Stimulated activated CD8-positive, alpha-beta memory T cell treated with anti-CD3 and anti-CD28 coated beads, Interleukin-4, amount 100 ng/mL, for 1 hour (primary cell): Measurements from ENCODE around the gene FBLN1.

ENCODE experiments used
- DNase-seq, 2 donors: peaks; one replicate each; pipeline ENCODE4 v3.0.0-alpha.2; 2020; ENCODE audit warnings: low read depth in 2 of 2, low spot score in 1 of 2

FBLN1 gene

DNA sequence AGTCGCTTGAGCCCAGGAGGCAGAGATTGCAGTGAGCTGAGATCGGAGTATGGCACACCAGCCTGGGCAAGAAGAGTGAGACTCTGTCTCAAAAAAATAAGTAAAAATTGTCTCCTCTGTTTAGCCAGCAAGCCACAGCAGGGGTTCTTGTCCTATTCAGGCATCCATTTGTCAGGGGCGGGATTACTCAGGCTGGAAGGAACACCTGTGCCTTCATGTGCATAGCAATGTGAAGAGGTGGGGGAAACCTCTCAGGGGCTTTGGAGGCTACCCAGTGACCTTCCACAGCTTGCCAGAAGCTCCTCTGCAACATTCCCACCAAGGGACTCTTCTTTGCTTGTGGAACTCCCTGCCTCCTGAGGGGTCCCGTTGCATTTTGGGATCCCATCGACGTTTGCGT is 63.3 kb downstream of the FBLN1 start:
- no peak for DNase-seq

DNA sequence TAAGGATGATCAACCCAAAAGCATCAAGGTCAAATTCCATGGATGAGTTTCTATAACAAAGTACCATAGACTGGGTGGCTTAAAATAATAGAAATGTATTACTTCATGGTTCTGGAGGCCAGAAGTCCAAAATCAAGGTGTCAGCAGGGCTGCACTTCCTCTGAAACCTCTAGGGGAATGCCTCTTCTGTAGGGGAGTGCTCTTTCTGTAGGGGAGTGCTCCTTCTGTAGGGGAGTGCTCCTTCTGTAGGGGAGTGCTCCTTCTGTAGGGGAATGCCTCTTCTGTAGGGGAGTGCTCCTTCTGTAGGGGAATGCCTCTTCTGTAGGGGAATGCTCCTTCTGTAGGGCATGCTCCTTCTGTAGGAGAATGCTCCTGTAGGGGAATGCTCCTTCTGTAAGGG is 65.5 kb downstream of the FBLN1 start:
- no peak for DNase-seq

DNA sequence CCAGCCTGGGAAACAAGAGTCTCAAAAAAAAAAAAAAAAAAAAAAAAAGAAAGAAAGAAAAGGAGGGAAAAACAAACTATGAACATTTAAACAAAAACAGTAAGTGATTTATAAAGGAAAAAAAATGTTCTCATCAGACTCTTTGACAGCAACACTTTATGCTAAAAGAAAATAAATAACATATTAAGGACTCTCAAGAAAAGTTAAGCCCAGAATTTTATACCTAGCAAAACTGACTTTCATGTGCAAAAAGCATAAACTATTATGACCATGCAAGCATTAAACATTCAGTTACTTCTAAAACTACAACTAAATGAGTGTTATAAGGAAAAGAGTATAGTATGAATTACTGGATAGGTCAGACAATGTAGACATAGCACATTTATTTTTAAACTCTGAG is 68.4 kb downstream of the FBLN1 start:
- DNase-seq = no peak

DNA sequence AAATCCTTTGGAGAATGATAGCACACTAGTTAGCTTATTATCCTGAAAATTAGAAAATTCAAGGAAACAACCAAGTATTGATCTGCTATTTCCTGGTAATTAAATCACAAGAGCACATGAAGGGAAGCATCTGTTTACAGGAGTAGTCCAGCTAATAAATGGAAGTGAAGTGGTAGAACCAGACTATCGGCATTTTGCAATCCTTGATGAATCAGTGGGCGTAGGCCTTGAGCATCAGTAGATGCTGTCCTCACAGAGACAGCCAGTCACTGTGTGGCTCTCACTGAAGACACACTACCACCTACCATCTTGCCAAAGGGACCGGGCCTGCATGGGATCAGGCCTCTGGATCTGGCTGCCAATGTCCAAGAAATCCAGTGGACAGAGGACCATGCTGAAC is 69.8 kb downstream of the FBLN1 start:
- DNase-seq = no peak

DNA sequence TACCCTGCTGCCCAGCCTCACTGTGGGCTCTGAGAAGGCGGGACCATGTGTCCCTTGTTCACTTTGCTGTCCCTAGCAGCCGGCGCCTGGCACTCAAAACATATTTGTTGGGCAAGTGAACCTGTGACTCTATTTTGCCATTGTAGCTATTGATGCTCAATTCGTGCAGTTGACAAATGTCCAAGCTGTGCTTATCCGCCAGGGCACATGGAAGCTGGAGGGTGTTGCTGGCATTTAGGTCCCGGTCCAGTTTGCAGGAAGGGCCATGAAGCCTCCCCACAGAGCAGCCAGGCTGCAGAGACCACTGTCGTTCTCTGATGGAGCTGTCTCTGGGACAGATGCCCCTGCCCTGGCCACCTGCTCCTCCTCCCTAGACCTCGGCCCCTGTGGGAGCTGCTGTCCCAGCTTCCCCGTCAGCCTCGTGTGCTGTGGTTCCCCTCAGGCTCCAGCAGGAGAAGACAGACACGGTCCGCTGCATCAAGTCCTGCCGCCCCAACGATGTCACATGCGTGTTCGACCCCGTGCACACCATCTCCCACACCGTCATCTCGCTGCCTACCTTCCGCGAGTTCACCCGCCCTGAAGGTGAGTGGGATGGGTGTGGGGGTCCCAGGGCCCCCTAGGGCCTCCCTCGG is 71.5 kb downstream of the FBLN1 start:
- DNase-seq = no peak

DNA sequence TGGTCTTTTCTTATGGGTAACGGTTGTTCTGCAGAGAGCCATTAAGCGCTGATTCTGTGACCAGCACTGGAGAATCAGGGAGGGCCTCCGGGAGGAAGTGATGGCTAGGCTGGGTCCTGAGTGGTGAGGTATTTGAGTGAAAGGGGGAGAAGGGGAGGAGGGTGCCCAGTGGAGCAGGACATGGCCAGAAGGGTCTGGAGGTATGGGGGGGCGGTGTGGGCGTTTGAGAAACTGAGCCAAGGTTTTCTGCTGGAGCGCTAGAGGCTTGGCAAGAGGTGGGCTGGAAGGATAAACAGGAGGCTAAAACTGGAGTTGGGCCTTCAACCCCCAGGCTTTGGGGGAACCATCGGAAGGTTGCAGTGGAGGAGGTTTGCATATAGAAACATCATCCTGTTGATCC is 72.5 kb downstream of the FBLN1 start:
- no peak for DNase-seq

DNA sequence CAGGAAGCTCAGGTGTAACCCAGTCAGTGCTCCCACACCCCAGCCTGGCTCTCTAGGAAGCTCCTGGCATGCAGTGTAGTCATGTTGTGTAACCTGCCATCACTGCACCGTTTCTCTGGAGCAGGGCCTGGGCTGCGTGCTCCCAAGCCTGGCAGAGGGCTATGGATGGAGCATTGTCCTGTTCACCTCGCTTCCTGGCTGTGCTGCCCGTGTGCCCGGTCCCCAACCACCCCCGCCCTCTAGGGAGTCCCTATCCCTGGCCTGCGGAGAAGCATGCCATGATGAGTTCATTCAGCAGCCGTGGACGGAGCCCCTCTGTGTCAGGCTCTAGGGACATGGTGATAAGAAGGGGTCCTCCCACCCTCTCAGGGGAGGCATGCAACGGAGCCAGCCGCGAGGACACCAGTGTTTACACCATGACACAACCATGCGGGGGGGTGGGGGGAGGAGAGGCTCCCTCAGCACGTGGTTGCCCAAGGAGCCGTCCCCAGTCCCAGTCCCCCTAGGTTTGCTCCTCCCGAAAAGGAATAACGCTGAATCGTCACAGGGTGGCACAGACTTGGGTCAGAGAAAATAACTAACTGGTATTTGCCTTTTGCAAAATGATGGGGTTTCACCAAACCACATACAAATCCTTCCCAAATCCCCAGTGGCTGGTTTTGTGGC is 73.1 kb downstream of the FBLN1 start:
- no peak for DNase-seq

DNA sequence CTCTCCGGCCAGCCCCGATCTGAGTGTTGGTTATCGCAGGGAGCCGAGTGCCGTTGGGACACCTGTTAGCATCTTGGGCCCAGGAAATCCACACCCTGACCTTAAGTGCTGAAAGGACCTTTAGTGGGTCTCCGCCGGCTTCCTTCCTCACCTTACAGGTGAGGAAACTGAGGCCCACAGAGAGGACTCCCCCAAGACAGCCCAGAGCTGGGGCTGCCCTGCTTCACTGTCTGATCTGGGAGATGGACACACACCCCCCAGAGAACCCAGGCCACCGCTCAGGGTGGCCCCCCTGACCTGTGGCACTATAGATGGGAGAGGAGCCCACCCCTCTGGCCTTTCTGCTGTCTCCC is 73.6 kb downstream of the FBLN1 start:
- no peak for DNase-seq

DNA sequence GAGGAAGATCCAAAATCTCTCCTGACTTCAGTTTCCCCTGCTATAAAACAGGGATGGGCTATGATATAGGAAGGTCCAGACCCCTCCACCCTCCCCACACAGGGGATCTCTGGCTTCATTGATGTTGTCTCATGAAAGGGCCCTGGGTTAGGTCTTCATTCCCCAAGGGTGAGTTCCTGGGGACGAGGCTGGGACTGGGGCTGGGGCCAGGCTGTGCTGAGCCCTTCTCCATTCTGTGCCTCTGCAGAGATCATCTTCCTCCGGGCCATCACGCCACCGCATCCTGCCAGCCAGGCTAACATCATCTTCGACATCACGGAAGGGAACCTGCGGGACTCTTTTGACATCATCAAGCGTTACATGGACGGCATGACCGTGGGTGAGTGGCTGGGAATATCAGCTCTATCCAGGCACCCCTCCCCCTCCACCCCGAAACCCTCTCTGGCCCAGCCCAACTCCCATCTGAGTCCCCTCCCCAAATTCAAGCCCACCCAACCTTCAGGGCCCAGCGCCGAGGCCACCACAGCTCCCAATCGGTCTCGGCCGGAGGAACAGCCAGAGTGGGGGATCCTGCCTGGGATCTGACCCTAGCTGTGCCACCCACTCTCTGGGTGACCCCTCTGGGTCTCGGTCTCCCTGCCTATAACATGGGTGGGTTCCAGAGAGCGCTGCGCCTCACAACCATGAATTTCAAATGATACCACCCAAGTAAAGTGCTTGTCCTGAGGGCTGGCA is 74.2 kb downstream of the FBLN1 start:
- DNase-seq = no peak

DNA sequence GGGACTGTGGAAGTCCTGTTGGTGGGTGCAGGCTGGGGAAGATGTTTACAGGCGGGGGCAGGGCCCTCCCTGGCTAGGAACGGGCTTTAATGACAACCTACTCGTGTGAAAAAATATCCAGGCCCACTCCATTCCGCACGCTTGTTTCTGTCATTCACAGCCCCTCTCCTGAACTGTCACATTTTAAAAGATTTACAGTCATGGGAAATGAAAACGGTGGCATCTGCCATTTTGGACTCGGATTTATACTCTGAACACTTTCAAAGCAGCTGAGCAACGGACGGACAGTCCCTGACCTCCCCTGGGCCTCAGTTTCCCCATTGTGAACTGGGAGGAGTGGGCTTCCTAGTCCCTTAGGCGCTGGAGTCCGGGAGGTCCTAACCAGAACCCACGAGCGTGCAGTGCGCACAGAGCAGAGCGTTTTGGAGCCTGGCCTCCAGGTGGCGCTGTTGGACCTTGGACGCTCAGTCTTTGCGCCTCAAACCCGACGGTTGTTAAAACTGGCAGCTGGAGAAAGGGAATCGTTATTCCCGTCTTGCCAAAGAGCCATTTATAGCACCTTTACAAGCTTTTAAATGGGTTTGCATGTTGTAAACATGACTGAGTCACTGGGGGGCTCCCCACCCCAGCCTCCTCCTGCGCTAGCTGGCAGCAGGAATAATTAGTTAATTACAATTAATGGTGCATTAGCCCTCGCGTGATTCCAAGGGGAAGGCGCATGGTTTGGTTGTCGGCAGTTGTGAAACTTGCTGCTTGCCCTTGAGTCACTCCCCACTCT is 75.3 kb downstream of the FBLN1 start:
- peak; percentile 51 to 52 for DNase-seq

DNA sequence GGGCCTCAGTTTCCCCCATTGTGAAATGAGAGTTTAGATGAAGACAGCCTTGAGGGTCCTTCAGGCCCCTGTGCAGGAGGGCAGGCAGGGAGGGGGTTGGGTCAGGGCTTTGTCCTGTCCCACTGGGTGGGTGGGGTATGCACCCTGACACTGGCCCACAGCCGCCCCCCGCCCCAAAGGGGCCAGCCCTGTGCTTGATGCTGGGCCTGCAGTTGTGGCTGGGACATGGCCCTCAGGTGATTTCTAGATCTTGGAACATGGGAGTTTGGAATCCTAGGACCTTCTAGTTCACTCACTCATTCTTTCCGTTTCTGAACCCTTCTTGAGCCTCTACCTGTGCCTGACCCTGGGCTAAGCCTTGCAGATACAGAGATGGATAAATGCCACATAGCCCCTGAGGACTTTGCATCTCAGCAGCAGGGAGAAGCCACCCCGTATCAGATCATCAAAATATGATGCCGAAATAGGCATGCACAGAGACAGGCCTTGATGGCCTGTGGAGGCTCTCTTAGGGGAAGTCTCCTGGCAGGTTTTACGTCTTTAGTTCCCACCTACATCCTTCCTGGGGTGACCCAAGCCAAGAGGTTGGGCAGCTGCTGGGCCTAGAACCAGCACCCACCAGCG is 76.0 kb downstream of the FBLN1 start:
- no peak for DNase-seq

DNA sequence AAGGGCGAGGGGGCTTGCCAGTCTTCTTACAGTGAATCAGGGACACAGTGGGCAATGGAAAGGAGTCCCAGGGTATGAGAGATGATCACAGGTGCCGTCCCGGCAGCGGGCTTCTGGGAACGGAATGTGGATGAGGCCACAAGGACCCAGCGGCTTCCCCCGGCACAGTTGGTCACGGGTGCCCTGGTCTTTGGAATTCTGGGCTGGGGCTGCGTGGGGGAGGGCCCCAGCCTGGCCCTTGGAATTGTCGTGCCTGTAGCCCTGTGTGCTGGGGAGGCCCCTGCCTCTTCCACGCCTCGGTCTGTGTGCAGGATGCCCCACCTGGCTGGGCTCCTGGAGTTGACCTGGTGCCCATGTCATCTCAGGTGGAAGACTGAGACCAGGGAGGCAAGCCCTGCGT is 76.6 kb downstream of the FBLN1 start:
- DNase-seq = no peak

DNA sequence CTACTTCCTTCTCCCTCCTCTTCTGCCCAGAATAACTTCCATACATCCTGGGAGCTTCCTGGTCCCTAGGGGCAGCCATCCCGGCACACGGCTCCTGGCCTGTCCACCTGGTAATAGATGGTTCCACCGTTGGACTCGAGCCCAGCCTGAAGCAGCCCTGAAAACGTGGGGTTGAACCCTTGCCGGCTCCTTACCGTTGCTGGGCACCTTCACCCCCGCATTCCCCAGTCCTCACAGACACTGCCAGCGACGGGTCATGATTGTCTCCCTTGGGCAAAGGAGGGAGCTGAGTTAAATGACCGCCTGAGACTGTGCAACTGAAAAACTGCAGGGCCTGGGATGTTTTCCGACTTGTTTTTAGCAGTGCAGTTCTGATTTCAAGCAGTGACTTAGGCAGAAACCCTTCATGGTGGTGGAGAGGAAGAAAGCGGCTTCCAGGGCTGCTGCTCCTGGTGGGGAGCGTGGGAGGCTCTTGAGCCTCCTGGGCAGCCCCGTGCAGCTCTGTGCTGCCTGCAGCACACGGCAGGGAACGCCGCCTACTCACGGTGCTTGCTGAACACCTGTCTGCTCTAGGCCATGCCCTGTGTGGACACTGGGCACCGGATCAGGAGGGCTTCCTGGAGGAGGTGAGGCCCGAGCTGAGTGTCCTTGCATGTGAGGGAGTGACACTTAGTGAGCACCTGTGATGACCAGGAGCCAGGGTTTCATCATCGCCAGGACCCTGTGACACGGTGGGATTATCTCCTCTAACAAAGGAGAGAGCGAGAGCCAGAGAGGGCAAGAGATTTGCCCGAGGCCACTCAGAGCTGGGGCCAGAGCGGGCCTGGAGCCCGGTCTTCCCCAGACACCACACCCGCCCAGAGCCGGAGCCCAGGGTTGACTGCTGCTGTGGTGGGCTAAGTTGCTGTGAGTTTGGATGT is 77.4 kb downstream of the FBLN1 start:
- no peak for DNase-seq

DNA sequence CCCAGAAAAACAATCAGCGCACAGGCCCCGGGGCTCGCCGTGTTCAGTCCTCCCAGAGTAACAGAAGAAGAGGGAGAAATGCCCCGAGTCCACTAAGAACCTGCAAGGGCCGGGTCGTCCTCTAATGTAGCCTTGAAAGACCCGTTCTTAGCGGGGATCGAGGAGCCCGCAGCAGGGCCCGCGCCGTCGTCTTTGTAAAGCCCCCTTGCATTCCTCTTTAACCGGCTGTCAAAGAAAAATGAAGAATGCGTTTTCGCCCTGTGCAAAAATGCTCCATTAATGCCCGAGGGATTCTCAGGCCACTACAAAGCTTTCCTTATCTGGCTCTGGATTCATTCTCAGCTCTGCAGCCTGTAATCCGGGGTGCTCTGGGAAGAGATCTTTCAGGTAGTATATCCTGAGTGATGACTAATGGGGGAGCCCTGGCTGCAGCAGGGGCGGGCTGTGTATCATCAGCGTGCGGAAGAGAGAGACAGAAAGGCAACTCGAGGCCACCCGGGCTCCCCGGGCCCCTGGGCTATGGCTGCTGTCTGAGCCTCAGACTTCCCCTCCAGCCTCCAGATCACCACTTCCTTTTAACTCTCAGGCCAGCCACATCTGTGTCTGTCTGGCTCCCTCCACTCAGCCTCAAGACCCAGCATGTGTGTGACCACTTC is 78.2 kb downstream of the FBLN1 start:
- DNase-seq = no peak

DNA sequence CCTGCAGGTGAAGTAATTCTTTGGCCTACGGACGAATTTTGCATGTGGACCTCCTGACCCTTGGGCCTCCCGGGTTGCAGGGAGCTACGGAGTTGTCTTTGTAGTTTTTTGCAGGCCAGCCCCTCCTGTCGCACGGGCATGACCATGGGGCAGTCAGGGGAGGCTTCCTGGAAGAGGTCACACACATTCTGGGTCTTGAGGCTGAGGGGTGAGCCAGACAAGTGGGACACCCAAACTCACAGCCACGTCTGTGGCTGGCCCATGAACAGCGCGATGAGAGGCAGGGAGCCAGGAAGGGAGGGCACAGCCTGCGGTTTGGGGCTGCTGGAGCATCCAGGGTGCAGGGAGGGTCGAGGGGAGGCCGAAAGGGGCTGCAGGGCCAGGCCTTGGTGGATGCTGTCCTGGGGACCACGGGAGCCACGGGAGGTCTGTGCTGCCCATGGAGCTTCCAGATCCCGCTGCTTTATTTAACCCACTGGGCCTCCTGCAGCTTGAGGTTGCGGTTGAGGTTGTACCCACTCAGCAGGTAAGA is 78.9 kb downstream of the FBLN1 start:
- no peak for DNase-seq

DNA sequence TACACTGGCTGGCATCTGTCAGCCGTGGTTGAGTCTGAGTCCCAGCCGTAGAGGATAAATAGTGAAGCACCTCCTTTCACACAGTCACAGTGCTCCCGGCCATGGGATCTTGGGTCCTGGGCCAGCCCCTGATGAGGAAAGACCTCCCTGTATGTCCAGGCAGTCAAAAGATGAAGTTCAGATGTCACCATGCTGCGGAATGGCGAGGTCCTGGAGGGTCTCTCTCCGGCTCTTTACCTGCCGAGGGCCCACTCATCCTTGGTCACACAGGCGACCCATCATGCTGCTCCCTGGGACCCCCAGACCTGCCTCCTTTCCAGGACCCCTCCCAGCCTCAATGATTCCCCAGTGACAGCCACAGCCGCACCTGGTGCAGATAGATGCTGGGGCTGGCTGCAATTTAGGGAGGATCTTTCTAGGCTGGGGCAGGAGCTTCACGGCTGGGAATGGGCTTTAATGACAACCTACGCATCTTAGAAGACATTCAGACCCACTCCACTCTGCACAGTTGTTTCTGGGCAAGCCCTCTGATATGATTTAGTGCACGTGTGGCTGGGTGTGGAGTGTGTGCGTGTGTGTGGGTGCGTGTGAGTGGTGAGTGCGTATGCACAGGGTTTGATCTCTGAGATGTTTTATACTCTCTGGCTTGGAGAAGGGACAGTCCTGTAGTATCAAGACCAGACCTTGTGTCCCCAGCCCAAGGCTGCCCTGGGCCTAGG is 79.7 kb downstream of the FBLN1 start:
- DNase-seq = no peak

DNA sequence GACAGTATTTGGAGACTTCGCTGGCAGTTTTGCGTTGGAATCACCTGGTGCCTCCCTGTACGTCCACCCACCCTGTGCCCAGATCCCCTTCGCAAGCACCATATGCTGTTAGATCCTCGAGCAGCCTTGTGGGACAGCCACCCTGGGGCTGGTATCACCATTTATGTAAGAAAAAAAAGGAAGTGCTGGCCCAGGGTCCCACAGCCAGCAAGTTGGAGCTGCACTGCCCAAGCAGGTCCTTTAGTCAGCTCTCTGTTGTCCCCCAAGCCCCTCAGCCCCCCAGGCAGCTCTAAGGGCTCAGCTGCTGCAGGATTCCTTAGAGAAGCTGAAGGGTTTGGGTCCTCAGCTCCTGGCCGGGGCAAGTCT is 80.3 kb downstream of the FBLN1 start:
- DNase-seq = no peak

DNA sequence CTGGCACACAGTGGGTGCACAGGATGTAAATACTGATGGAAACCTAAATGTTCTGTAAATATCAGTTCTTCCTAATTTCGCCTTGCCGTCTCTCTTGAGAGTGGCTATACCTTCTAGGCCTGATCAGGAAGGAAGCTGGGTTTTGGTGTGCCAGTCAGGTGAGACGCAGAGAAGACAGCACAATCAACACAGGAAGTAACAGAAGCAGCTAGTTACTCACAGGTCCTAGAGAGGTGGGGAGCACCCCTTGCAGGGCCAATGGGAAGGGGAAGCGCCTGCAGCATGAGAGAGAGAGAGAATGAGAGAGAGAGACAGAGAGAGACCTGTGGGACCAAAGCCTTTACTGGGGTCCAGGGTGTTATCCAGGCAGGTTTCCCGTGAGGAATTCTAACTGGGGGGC is 80.8 kb downstream of the FBLN1 start:
- DNase-seq = no peak

DNA sequence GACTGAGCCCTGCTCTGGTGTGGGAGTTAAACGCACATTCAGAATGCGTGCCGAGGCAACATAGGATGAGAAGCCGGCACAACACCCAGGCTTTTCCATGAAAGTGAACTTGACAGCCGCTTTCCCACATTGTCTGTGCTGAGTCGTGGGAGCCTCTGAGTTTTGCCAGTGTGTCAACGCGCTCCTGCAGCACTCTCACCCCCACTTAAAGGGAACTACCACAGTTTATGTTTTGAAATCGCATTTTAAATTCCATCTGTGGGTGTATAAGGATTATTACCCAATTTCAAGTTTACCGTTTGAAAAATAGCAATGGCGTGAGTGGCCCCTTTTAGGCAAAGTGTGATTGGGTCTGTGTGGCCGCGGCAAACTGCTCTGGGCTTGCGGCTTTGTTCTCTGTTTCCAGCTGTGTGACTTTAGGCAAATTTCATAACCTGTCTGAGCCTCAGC is 81.5 kb downstream of the FBLN1 start:
- no peak for DNase-seq
